Peyer's patch (tissue), 4 donors: ENCODE data around the gene KLHL30.

Experiments
- CTCF ChIP-seq, 6 experiments: fragments of 450-650 bp in 4 of 6; fragments of 200-600 bp in 2 of 6; sonication (generic) in 1 of 6; IDR thresholded peaks; one replicate each; pipeline ENCODE4 v1.5.1; 2017 to 2019; ENCODE audit warnings: antibody characterized with exemption in 6 of 6, mild to moderate bottlenecking in 3 of 6, moderate library complexity in 1 of 6
- POLR2A ChIP-seq, 2 donors: fragments of 450-650 bp; IDR thresholded peaks; one replicate each; pipeline ENCODE4 v1.5.1; 2017; ENCODE audit warnings: antibody characterized with exemption in 2 of 2, mild to moderate bottlenecking in 2 of 2, moderate library complexity in 2 of 2

- TF ChIP-seq POLR2A (IDR thresholded peaks at IDR 0.05) (no peak), CTCF (IDR thresholded peaks at IDR 0.05) (no peak)
Measured at GRCh38 chr2:238158018-238158508, 19.6 kb downstream of the KLHL30 start.
